Measurements from ENCODE around the gene CORO1C. TPM values are rescaled to one million over a fixed set of nuclear protein-coding genes. Genes with fewer than 3 reads are reported as not detected.

Gene CORO1C
- total and polyA plus RNA-seq, 4 donors, result 23.2 to 58.6 (median 41.9) TPM

DNA sequence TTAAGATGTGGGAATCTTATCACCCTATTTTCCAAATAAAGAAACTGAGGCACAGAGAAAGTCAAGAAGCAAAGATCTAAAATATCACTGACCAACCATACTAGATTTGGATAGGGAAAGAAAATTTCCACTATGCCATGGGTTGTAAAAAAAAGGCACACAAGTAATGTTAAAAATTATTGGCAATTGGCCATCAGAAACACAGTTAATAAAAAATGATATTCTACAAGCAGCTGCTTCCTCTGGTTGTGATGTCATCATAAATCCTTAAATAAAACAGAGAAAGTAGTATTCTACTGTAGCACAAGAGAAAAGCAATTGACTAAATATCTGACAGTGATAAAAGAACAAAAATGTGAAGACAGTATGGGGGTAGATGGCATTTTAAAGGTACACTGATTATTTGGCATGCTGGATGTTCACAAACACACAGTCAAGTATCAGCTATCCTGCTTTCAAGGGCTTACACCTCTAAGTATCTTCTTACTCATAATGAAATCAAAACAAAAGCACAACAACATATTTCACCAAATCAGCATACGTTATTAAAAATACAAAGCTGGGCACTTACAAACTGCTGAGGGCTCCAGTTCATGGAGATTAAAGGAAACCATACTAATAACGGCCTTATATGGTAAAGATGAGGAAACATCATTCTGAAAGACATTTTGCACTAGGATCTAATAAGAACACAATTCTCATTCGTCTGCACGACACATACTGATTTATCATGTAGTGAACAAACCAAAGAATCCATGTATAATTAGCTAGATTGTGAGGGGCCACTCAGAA lies 45.7 kb downstream of the CORO1C start:
- no peak overlapping the region for H3K27ac ChIP-seq (ENCODE audit: low read depth in 1 of 2, low read length in 2 of 2)
- TF ChIP-seq SP1 (IDR thresholded peaks at IDR 0.05) (no peak), YY1 (IDR thresholded peaks at IDR 0.05) (no peak), FOXA2 (IDR thresholded peaks at IDR 0.05) (no peak), FOXA1 (IDR thresholded peaks at IDR 0.05) (no peak), GABPA (IDR thresholded peaks at IDR 0.05 in 1 of 2, conservative IDR thresholded peaks at IDR 0.05 in 1 of 2) (no peak), HNF4G (IDR thresholded peaks at IDR 0.05) (no peak), TAF1 (conservative IDR thresholded peaks at IDR 0.05) (no peak), RXRA (IDR thresholded peaks at IDR 0.05) (no peak), RAD21 (IDR thresholded peaks at IDR 0.05) (no peak), EGR1 (IDR thresholded peaks at IDR 0.05; ENCODE audit: low read depth in 2 of 2) (no peak), HNF4A (conservative IDR thresholded peaks at IDR 0.05) (no peak)
- TF ChIP-seq, protein P1, sequence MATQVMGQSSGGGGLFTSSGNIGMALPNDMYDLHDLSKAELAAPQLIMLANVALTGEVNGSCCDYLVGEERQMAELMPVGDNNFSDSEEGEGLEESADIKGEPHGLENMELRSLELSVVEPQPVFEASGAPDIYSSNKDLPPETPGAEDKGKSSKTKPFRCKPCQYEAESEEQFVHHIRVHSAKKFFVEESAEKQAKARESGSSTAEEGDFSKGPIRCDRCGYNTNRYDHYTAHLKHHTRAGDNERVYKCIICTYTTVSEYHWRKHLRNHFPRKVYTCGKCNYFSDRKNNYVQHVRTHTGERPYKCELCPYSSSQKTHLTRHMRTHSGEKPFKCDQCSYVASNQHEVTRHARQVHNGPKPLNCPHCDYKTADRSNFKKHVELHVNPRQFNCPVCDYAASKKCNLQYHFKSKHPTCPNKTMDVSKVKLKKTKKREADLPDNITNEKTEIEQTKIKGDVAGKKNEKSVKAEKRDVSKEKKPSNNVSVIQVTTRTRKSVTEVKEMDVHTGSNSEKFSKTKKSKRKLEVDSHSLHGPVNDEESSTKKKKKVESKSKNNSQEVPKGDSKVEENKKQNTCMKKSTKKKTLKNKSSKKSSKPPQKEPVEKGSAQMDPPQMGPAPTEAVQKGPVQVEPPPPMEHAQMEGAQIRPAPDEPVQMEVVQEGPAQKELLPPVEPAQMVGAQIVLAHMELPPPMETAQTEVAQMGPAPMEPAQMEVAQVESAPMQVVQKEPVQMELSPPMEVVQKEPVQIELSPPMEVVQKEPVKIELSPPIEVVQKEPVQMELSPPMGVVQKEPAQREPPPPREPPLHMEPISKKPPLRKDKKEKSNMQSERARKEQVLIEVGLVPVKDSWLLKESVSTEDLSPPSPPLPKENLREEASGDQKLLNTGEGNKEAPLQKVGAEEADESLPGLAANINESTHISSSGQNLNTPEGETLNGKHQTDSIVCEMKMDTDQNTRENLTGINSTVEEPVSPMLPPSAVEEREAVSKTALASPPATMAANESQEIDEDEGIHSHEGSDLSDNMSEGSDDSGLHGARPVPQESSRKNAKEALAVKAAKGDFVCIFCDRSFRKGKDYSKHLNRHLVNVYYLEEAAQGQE (IDR thresholded peaks at IDR 0.05), result no peak
- TF ChIP-seq, protein P2, sequence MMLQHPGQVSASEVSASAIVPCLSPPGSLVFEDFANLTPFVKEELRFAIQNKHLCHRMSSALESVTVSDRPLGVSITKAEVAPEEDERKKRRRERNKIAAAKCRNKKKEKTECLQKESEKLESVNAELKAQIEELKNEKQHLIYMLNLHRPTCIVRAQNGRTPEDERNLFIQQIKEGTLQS (IDR thresholded peaks at IDR 0.05), result no peak
- TF ChIP-seq, protein P3, sequence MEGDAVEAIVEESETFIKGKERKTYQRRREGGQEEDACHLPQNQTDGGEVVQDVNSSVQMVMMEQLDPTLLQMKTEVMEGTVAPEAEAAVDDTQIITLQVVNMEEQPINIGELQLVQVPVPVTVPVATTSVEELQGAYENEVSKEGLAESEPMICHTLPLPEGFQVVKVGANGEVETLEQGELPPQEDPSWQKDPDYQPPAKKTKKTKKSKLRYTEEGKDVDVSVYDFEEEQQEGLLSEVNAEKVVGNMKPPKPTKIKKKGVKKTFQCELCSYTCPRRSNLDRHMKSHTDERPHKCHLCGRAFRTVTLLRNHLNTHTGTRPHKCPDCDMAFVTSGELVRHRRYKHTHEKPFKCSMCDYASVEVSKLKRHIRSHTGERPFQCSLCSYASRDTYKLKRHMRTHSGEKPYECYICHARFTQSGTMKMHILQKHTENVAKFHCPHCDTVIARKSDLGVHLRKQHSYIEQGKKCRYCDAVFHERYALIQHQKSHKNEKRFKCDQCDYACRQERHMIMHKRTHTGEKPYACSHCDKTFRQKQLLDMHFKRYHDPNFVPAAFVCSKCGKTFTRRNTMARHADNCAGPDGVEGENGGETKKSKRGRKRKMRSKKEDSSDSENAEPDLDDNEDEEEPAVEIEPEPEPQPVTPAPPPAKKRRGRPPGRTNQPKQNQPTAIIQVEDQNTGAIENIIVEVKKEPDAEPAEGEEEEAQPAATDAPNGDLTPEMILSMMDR (IDR thresholded peaks at IDR 0.05; ENCODE audit: low read depth, low read length, missing input control), result no peak
- TF ChIP-seq, protein P4, sequence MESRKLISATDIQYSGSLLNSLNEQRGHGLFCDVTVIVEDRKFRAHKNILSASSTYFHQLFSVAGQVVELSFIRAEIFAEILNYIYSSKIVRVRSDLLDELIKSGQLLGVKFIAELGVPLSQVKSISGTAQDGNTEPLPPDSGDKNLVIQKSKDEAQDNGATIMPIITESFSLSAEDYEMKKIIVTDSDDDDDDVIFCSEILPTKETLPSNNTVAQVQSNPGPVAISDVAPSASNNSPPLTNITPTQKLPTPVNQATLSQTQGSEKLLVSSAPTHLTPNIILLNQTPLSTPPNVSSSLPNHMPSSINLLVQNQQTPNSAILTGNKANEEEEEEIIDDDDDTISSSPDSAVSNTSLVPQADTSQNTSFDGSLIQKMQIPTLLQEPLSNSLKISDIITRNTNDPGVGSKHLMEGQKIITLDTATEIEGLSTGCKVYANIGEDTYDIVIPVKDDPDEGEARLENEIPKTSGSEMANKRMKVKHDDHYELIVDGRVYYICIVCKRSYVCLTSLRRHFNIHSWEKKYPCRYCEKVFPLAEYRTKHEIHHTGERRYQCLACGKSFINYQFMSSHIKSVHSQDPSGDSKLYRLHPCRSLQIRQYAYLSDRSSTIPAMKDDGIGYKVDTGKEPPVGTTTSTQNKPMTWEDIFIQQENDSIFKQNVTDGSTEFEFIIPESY (IDR thresholded peaks at IDR 0.05), result no peak
- TF ChIP-seq, protein P5, sequence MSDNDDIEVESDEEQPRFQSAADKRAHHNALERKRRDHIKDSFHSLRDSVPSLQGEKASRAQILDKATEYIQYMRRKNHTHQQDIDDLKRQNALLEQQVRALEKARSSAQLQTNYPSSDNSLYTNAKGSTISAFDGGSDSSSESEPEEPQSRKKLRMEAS (IDR thresholded peaks at IDR 0.05), result no peak

More for the DNA sequence above, 45.7 kb downstream of the CORO1C start:
- Histone ChIP-seq H3K9ac (ENCODE audit: low read depth in 1 of 2, low read length in 2 of 2) (no peak overlapping the region), H3K27me3 (ENCODE audit: control insufficient read depth in 4 of 4, insufficient read depth in 4 of 4, low read length in 3 of 4) (no peaks in the 10 kb centered on the region), H3K9me3 (ENCODE audit: control insufficient read depth in 4 of 4, low read length in 3 of 4) (no peaks in the 10 kb centered on the region), H3K36me3 (ENCODE audit: control insufficient read depth in 4 of 4, insufficient read depth in 3 of 4, low read depth in 1 of 4, low read length in 3 of 4) (peaks cover 0 to 2% (median 0%) of the 10 kb centered on the region in 4 donors), H3K4me1 (ENCODE audit: control insufficient read depth in 4 of 4, insufficient read depth in 4 of 4, low read length in 3 of 4) (peaks cover 0 to 3% (median under 1%) of the 10 kb centered on the region in 4 donors), H3K4me3 (ENCODE audit: low read depth in 1 of 3, low read length in 3 of 3) (no peak overlapping the region)
- 80% methylated on average over 4 of the region's 4 CpGs for WGBS
- DNase-seq (ENCODE audit: low spot score), result no peak

Data from liver (tissue), 9 donors.